HG03175 (cell line): ENCODE data around the gene SECISBP2.

Source experiments
- ATAC-seq: cut with Tn5 transposase; IDR thresholded peaks from one replicate; pipeline ENCODE4 v1.9.1; 2021; ENCODE audit warnings: mild to moderate bottlenecking, moderate library complexity; ENCODE audit not compliant: unreplicated experiment

The SECISBP2 gene

DNA sequence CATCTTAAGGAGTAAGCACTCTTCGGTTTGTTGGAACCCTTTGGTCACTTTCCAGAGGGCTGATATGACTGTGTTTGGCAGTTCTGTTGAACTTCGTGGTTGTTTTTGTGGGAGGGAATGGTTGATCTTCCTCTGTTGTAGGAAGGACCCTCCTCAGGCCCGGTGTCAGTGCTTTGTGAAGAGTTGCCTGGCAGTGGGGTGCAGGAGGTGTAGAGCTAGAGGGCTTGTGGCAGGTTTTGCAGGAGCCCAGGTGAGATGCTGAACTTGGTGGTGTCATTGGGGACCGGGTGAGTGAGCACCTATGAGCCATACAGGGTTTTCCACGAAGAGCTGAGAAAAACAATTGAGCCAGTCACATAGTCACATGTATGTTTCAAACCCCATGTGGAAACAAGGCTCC is 27.2 kb downstream of the SECISBP2 start:
- no peak for ATAC-seq

DNA sequence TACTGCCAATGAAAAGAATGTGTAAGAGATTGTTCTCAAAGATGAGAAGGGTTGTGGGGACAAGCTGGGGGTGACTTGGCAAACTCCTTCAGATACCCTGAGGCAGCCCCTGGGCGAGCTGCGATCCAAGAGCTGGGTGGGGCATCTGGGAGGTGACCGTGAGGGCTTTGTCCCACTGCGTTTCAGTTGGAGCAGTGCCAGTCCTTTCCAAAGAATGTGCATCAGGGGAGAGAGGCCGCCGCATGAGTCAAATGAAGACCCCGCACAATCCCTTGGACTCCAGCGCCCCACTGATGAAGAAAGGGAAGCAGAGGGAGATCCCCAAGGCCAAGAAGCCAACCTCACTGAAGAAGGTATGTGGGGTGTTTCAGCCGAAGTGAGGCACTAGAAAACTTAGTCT is 28.4 kb downstream of the SECISBP2 start:
- no peak for ATAC-seq

DNA sequence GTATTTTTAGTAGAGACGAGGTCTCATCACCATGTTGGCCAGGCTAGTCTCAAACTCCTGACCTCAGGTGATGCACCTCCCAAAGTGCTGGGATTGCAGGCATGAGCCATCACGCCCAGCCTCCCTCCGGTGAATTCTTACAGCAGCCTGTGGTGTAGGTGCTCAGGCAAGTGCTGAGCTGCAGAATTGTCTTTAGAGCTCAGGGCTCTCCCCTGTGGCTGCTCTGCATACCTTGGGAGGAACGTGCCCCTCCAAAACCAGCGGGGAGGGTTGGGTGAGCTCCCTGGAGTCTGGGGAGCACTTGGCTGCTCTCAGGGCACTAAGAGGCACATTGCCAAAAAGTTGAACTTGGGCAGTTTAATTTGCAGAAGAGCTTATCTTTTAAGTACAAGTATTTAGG is 29.4 kb downstream of the SECISBP2 start:
- no peak for ATAC-seq

DNA sequence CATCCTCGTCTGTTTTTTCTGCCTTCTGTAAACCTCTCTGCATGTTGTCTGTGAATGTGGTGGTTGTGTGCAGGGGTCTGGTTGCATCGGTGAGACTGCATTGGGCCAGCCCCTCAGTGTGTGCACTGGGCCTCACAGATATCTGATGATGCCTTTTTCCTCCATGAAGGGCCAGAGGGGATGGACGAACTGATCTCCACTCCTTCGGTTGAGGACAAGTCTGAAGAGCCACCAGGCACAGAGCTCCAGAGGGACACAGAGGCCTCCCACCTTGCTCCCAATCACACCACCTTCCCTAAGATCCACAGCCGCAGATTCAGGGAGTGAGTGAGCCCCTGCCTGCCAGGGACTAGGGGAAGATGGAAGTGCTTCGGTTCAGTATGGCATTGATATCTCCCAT is 31.3 kb downstream of the SECISBP2 start:
- no peak for ATAC-seq

DNA sequence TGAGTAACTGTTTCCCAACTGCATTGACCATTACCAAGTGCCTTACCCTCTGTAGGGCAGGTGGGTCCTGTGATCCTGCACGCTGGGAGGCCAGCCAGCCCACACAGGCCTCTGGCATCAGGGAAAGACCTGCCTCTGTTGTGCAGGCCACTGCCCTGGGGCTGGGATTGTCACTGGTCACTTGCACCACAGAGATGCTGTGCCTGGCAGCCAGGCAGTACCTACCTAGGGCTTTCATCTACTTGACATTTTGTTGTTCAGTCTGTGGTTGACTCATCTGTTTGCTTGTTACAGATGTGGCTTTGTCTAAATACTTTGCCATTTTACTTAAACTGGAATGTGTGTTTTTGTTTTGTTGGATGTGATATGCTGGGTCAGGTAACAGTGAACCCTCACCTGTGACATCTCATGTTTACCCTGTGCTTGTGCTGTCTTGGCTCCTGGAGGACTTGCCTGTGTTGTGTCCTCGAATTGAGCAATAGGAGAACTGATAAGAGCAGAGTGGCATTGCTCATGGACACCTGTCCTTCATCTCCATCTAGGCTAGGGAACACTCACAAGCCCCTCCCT is 32.8 kb downstream of the SECISBP2 start:
- ATAC-seq: no peak

DNA sequence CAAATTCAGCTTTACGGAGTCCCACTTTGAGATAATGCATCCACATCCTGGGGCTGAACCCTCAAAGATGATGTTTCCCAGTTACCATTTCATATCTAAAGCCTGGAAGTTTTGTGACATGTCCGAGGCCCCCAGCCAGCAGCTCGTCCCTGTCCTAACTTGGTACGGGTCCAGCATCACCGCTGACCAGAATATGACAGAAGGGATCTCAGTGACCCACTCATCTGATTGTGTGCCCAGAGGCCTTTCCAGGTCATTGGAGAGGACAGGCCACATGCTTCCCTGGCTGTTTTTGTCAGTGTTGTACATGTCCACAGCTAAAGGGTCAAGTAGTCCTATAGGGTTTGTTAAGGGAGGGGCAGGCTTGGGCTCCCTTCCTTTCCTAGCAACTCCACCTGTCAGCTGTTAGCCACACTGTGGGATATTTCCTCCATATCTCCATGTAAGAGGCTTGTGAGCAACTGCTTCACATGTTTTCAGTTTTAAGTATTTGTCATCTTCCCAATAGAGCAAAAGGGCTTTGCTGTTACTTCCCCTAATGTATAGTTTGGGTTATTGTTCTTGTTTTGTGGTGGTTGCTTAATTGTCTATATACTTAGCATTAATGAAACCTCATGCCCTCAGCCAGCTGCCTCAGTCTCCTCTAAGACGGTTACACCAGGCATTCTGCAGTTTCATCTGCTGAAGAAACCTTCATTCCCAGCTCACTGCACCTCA is 33.4 kb downstream of the SECISBP2 start:
- ATAC-seq: no peak

DNA sequence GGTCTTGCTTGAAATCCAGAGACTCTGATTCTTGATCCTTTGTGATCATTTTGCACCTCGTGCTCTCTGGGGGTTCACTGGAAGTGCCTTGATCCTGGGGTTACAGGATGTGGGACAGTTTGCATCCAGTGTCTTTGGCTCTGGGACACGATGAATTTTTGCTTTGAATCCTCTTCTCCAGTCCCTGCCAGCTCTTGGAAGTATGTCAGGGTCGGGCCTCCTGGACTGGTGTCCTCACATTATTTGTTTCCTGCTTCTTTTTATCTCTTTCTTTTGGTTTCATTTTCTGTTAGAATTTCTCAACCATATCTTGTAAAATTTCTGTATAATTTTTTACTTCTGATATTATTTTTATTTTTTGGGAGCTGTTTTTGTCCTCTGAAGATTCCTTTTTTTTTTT is 34.2 kb downstream of the SECISBP2 start:
- no peak for ATAC-seq

DNA sequence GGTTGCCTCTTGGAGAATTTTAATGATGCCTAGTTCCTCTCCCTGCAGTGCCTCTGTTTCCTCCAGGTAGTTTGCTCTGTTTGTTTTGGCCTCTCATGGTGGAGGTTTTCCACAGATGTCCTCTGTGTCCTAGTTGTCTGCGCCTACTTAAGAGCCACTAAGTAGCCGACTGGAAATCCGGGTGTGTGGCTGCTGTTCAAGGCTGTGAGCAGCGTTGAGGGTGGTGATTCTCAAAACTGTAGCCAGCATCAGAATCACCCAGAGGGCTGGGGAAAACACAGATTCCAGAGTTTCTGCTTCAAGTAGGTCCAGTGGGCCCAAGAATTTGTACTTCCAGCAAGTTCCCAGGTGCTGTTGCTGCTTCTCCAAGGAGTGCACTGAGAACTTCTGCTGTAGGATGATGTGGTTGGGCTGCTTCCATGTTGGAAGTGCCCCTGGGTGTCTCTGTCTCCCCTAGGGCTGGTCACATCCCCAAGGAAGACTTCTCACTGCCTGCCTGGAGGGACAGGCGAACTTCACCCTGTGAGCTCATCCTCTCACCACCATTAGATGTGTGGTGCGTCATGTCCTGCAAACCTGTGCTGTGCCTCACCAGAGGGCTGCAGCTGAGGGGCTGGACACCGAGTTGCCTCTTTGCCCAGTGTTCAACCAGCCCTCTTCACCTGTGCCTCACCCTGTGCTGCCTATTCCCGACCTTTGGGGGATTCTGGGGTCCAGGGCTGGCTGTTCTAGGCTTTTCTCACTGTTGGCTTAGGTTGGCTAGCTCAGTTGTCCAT is 34.8 kb downstream of the SECISBP2 start:
- ATAC-seq: no peak

DNA sequence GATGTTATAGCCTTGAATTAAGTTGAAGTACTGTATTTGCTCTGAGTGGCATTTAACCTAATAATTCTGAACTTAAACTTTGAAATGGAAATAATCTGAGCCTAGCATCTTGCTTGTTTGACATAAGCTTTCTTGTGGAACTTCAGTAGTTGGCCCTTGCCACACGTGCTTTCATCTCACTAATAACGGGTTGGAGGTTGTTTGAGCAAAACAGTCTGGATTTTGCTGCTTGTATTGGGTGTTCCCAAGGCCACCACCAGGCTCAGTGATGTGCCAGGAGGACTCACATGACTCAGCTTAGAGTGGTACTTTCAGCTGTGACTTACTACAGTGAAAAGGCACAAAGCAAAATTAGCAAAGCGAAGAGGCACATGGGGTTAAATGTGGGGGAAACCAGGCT is 35.7 kb downstream of the SECISBP2 start:
- ATAC-seq: no peak

DNA sequence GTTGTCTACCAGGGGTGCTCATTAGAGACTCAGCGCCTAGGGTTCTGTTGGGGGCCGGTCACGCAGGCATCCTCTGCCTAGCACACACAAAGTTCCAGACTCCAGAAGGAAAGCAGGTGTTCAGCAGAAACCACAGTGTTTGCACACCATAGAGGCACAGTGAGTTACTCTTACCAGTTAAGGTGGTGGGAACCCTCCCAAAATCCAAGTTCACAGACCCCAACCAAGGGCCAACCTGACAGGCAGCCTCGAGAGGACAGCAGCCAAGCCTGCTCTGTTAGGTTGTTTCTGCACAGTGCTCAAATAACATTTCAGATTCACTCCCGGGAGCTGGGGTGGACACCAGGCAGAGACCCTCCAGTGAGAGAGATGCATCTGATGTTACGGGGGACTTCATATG is 36.2 kb downstream of the SECISBP2 start:
- ATAC-seq: no peak

DNA sequence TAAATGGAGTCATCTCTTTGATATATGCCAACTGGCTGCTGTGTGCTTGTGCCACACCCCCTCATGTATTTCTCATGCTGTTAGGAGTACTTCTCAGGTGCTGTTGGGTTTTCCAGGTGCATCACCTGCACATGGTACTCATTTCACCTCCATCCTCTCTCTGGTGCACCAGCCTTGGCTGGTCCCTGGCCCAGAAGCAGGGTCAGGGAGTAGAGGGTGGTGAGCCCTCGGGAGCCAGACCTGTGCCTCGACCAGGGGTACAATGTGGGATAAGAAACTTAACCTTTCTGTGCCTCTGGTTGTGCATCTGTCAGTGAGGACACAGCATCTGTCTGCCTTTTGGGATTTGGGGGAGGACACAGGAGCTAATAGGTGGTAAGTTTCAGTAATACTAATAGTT is 38.5 kb downstream of the SECISBP2 start:
- ATAC-seq: no peak

DNA sequence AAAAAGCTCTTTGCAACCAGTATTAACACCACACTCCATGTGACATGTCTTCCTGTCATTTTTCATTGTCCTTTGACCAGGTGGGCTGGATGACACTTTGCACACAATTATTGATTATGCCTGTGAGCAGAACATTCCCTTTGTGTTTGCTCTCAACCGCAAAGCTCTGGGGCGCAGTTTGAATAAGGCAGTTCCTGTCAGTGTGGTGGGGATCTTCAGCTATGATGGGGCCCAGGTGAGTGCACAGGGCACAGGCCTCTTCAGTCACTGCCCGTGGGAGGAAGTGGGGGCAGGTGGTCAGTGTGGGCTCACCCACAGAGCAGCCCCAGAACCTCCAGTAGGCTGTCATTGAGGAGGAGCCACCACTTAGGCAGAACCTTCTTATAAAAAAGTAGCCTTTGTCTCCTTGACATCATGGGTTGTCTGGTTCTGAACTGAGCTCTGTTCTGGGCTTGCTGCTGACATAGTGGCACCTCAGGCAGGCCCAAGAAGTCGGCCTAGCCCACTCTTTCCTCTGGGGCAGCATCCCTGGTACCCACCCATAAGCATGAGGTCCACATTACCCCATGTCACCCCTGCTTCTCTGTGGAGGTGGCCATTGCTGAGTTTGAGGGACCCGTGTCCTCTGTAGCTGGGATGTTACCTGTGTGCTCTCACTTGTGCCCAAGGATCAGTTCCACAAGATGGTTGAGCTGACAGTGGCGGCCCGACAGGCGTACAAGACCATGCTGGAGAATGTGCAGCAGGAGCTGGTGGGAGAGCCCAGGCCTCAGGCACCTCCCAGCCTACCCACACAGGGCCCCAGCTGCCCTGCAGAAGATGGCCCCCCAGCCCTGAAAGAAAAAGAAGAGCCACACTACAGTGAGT is 39.3 kb downstream of the SECISBP2 start:
- ATAC-seq: no peak

DNA sequence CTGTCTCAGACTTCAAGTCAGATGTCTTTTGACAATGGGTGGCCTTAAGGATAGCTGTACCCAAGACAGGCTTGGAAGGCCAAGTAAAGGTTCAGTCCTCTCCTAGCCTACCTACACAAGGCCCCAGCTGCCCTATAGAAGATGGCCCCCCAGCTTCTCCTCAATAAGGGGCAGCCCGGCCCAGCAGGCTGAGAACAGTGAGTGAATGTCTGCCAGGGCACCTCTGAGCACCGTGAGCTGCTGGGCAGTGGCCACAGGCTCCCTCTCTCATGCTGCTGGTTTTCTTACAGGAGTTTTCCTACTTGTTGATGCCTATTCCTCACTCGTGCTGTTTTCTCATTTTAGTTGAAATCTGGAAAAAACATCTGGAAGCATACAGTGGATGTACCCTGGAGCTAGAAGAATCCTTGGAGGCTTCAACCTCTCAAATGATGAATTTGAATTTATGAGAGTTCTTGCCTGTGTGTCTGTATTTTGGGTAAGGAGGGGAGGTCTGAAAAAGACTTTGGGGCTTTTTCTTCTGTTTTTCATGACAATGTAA is 40.1 kb downstream of the SECISBP2 start:
- ATAC-seq: no peak

DNA sequence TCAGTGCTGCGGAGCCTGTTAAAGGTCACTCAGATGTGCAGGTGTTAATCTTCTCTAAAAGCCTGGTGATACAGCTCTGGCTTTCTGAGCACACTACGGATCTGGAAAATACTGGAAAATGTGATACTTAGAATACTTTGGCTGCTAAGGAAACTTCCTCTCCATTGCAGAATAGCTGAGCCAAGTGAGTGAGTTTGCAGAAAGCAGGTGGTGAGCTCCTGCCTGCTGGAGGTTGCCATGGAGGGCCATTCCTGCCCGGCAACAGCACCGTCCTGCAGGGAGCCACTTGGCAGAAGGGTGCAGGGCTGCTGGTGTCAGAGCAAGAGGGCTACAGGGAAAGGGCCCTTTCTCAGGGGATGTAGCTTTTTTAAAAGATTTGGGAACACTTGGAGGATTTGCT is 40.7 kb downstream of the SECISBP2 start:
- no peak for ATAC-seq

DNA sequence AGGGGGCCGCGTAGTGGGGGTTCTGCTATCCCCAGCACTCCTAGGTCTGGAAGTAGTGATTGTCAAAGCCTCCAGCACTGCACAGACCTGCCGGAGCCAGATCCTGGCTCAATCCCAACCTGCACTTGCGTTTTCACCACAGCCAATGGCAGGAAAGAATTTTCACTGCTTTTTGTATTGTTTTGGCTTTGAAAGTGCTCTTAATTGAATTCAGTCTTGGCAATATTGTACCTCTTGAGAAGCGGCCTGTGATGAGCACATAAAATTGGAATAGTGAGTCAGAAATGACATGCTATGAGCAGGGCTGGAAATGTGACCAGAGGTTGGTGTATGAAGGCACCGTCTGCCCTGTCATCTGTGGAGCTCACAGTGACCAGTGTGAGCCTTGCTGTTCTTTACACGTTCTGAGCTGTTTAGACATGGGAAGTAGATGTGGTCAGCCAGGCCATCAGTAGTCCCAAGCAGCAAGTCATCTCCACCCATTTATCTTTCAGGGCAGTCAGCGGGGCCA is 41.5 kb downstream of the SECISBP2 start:
- ATAC-seq: no peak

DNA sequence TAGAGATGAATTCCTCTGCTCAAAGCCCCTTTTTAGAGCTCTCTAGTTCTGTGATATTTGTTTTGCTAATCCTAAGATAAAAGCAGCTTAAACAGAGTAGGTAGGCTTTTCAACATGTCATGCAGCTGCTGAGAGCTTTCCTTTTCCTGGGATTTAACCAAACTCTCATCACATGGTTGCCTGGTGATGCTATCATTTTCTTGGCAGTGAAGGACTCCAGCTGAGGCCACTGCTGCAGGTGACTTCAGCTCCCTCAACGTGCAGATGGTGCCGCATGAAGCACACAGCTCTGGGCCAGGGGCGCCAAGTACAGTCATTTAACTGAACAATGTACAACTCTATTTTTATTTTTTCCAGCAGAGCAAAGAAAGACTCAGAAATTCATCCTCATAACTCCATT is 42.2 kb downstream of the SECISBP2 start:
- no peak for ATAC-seq

DNA sequence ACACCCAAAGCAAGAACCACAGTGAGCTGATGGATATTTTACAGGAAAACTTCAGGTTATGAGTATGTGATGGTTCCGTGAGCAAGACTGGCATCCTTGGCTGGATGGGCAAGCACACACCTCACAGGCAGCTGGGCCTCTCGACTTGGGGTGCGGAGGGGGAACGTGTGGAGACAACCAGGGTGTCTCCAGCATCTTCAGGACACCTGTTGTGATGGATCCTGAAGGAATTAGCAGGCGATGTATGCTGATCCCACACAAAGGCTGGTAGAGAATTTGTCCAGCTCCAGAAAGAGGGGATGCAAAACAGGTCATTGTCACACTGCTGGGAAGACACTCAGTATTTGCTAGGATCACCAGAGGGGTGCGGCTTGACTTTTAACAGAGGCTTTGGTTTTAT is 42.7 kb downstream of the SECISBP2 start:
- ATAC-seq: no peak

DNA sequence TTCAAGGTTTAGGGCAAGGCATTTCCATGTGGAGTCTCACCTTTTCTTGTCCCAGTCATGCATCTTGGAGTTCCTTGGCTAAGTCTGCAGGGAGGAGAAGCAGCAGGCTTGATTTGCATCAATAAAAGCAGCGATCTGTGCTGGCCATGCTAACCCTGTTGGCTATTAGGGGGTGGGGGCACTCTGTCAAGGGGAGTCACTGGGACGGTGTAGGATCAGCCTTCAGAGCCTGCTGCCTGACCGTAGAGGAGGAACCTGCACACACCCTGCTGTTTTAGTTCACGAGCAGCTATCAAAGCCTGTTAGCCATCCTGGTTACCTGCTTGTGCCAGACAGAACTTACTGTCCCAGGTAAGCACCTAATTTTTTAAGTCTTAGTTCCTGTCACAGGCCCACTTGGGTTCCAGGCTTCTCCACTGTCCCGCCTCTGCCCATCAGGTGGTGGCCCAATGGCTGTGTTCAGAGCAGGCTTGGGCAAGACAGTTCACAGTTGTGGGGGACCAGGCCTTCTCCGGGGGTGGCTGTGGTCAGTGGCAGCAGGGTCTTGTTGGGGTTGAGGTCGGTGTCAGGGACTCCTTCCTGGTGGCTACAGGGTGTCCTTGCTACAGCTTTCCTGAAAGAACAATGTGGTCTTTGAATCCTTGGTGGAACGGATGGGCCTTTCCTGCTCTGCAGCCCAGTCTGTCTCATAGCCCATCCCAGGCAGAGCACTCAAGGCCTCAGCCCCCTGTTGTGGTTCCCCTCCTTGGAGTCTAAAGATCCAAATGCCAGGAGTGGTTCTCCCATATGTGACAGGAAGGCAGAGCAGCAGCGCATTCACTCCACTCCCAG is 43.7 kb downstream of the SECISBP2 start:
- no peak for ATAC-seq

DNA sequence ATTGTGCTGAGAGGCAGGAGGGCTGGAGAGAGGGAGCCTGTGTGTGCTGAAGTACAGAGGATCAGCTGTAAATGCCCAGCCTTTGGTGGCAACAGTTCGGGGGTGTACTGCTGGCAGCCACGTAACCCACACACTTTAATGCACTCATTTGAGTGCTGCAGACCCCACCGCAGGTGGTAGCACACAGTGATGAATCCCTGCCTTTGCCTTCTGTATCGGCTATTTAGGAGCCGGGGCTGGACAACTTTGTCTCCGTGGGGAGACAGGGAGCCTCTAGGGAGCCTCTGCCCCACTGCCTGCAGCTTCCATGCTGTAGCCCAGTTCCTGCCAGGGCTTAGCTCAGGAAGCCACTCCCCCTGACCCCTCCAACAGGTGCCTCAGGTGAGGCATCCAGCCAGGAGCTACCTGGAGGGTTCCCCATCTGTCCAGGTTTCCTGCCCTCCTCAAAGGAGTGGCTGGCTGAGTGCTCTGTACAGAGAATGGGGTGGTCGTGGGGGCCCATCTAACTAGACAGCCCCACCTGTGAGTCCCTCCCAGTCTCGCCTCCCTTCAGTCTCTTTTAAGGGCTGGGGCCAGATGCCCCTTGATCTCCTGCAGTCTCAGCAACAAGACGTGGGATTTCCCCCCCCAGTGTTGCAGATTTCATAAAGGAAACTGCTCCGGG is 44.5 kb downstream of the SECISBP2 start:
- no peak for ATAC-seq

DNA sequence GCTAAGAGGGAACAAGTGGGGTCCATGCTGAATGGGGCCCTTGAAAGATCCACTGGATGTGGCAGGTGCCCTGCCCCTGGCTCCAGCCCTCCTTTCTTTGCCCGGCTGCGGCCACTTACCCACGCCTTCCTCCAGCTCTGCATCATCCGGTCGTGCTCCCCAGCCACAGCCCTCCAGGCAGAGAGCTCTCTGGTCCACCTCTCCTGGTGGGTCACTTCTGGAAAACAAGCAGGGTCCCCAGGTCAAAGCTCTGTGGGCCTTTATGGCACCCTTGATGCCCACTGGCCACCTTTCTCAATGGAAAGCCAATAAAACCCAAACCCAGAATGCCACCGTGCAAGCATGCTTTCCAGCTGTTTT is 45.0 kb downstream of the SECISBP2 start:
- ATAC-seq: no peak
